Left renal cortex interstitium (tissue), 4 donors: Measurements from ENCODE around the gene STXBP1. TPM values are rescaled to one million over a fixed set of nuclear protein-coding genes. Genes with fewer than 3 reads are reported as not detected.
A peak's percentile ranks its signal among the peaks of the same experiment; 100 is the strongest.

Experiments
- DNase-seq, 4 donors: peaks; one replicate each; pipeline ENCODE4 v3.0.0-alpha.2; 2013; ENCODE audit warnings: low read depth in 4 of 4, low spot score in 2 of 4, missing footprints in 1 of 4
- polyA plus RNA-seq, 4 donors: library from polyadenylated mRNA; unstranded; fragments of 120-200 nt; gene quantifications; one replicate each; pipeline ENCODE4 v1.2.1, GENCODE V29; 2013; ENCODE audit not compliant: insufficient read length in 4 of 4

Gene STXBP1
- polyA plus RNA-seq, 4 donors, result 23.6 to 38.6 (median 31.6) TPM

DNA sequence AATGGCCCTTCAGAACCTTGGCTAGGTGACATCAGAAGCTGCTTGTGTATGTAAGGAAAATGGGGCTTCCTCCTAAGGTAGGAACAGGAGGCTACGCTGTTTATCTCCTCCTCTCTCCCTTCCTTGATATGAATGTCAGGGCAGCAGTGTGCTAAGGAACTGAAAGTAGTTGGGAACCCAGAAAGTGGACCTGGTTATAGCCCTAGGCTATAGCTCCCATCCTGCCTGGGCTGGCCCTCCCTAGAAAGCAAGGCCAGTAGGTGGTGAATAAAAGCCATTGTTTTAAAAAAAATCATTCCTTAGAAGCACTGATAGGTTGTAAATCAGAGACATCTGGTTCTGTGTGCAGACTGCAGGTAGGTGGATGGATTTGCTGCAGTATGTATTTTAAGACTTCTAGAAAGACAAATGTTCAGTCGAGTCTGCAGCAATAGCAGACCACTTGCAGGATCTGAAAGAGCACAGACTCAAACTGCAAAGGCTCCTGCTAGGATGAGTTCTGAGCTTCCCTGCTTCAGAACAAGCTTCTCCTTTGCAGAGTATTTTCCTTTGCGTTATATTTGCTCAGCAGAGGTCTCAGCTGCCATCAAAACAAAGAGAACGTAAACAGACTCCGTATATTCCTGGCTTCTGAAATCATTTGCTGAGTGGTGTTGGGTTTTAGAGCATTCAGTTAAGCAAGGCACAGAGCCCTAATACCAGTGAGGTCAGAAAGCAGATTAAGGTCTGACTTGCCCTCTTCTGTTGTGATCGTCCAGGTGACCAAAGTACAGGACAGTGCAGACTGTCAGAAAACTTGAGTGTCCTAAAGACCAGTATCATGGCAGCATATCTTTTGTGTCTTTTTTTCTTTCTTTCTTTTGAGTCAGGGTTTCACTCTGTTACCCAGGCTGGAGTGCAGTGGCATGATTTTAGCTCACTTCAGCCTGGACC lies 74.7 kb downstream of the STXBP1 start:
- DNase-seq, result no peak

DNA sequence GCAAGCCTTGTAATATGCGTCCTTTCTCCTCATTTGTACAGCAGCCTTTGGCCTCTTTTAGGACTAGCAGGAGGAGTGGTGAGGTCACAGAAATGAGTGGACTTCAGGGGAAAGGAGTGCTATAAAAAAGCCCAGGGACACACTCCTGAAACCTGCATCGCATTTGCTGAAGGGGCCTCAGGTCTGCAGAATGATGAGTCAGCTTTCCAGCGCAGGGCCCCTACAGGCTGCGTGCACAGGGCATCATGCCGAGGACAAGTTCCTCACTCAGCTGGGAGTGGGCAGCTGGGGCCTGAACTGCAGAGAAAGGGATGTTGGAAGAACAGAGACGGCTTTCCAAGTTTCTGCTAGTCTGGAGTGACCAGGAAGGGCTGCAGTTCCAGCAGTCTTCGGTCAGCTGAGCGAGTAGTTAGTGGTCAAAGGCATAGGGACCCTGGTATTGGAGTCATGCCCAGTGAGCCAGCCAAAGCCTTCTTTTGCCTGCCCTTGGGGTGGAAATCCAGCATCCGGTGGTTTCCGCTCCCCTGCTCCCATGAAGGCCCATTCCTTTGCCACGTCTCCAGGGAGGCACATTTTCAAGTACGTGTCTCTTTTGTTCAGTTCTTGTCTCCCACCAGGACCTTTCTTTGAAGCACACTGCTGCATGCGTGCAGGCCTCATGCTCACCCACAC lies 77.4 kb downstream of the STXBP1 start:
- DNase-seq, result no peak

- no peak for DNase-seq
These were observed 78.7 kb downstream of the STXBP1 start for GRCh38 chr9:127690735-127691134.

DNA sequence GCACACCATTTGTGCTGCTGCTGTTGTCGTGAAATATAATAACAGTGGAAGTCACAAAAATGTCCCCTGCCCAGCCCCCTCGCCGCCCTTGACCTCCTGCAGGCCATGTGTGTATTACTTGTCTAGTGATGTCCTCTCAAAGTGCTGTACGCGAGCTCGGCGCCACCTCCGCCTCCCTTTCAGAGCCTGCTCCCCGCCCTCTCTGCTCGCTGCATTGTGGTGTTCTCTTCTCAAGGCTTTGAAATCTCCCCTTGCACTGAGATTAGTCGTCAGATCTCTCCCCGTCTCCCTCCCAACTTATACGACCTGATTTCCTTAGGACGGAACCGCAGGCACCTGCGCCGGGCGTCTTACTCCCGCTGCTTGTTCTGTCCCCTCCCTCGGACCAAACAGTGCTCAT lies 80.0 kb downstream of the STXBP1 start:
- DNase-seq, result no peak

GRCh38 chr9:127693143-127693542 lies 81.1 kb downstream of the STXBP1 start:
- no peak for DNase-seq

GRCh38 chr9:127693697-127694096 lies 81.6 kb downstream of the STXBP1 start:
- DNase-seq, result no peak

DNA sequence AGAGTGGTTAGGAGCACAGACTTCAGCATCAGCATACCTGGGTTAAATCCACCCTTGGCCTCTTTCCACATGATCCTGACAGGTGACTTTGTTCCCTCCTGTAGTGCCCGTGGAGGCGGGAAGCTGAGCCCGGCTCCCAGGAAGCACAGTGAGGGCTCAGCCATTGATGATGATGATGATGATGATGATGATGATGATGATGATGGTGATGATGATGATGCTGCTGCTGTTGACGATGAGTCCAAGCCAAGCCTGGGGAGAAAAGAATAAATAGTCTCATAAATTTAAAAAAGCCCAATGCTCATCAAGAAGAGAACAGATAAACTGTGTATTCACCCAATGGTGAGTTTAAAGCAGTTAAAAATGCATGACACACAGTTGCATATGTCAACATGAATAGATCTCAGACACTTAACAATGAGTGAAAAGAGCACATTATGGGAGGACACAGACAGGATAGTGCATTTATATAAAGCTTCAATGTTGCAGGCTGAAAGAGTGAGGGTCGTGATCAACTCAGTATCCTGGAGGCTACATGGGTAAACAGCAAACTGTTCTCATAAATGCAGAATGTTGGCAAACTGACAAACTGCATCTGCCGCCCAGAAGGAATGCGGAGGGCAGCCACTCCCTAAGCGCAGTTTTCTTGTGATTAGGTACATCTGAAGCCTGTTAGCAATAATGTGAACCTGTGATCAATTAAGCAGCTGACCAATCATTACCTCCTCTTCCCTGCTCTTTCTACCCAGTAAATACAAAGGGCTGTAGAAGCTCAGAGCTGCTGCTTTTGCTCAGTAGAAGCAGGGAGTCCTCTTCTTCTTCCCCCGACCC lies 83.0 kb downstream of the STXBP1 start:
- no peak for DNase-seq

DNA sequence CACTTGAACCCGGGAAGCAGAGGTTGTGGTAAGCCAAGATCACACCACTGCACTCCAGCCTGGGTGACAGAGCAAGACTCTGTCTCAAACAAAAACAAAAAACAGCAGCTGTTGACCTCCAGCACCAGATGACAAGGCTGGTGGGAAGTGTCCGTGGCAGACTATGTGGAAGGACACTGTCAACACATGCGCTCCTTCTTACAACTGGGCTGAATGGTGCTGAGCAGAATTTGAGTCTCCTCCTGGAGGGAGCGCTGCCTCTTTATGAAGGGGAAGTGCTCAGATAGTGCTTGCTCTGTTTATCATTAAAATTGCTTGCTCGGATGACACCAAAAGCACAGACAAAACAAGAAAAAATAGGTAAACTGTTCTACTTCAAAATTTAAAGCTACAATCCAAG lies 85.5 kb downstream of the STXBP1 start:
- DNase-seq, result no peak

DNA sequence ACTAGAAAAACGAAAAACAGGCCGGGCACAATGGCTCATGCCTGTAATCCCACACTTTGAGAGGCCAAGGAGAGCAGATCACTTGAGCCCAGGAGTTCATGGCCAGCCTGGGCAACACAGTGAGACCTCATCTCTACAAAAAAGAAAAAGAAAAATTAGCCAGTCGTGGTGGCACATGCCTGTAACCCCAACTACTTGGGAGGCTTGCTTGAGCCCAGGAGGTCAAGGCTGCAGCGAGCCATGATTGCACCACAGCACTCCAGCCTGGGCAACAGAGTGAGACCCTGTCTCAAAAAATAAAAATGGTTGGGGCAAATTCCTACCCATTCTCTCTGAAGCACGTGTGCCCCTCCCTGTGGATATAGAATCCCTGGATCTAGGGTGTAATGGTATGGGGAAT lies 86.3 kb downstream of the STXBP1 start:
- DNase-seq, result no peak

GRCh38 chr9:127698985-127699670 lies 87.1 kb downstream of the STXBP1 start:
- peak; percentile 84 to 92 (median 88) for DNase-seq

DNA sequence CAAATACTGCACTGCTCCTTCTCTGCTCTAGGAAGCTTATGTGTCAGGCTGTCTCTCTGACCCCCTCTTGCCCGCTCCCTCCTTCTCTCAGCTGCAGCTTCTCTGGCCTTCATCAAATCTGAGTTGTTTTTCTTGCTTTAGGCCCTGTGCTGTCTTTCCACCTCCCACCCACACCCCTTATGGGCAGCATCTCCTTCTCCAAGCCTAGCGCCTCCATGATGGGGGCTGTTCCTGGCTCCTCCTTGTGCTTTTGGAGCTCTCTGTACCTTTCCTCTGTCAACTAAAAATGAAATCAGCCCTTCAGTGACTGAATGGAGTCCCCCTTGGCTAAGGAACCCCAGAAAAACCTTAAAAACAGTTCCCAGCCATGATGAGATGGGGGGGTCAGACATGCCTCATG lies 88.1 kb downstream of the STXBP1 start:
- DNase-seq, result no peak

DNA sequence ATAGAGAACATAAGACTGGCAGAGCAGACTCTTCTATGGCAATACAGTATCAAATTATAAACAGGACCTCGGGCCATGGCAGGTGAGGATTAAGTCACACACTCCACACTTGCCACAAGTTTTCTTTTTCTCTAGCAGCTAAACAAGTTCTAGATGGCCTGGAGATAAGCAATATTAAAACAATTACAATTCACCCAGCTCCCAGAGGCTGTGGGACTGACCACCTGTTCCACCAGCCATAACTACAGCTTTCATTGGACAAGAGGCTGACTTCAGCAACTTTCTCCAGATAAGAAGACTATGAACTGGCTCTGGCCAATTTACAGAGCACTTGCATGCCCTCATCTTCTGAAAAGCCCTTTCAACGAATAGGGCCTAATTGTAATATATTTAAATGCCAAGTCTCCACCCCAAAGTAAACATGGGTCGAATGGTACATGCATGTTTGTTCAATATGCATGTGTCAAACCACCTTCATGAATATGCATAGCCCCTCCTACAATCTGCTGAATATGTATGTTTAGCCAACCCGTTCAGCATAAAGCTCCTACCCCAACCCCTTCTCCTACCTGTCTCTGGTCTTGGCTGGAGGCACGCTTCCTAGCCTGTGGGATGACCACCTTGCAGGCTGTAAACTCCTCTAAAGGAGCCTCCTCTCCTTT lies 88.6 kb downstream of the STXBP1 start:
- no peak for DNase-seq

- no peak for DNase-seq
These were observed 91.3 kb downstream of the STXBP1 start for GRCh38 chr9:127703289-127703946.

DNA sequence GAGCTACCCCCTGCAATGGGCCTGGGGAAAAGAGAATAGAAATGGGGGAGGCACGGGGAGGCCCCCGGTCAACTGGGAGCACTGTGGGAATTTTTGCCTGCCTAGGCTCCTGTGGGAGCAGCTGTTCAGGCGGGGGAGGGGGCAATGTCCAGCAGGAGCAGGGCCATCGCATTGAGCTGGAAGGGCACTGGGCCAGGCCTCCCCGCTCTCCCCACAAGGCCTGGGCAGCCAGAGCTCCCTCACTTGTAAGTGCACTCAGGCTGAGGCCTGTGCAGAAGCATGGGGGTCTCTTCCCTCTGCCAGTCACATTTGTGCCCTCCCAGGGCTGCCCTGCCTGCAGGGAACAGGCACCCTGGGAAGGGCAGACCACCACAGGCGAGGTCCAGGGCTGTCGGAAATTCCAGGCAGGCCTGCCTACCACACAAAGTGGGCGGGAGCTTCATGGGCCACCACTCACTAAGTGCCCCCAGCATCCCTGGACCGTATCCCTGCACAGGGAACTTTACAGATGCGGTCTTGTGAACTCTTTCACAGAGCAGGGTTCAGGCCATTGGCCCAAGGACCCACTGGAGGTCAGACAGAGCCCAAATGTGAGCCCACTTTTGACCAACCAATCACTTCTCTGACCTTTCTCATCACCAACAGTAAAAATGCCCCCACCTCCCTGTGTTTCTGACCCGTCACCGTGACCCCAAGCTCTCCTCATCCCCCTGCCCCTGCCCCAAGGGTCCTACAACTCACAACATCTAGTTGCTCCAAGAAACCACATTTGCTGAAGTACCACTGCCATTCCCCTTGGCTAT lies 93.7 kb downstream of the STXBP1 start:
- DNase-seq, result no peak

DNA sequence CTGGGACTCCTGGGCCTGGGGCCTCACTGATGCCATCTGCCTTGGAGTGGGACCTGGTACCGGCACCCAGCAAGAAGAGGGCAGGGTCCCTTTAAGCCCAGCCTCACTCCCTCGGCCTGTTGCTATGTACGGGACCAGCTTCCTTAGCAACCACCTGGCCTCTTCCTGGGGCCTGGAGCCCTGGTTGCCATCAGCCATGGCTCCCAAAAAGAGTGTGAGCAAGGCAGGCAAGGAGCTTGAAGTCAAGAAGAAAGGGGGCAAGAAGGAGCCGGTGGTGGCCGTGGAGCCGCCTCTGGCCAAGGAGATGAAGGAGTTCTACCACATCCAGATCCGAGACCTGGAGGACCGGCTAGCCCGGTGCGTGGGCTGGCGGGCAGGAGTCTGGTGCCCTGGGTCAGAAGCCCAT lies 94.8 kb downstream of the STXBP1 start, which contains the start of gene CFAP157:
CFAP157 (plus strand) TSS at position 153 of the 406 bp plus-strand sequence; CDS start at position 197, 44 bp downstream.
- DNase-seq, result no peak

DNA sequence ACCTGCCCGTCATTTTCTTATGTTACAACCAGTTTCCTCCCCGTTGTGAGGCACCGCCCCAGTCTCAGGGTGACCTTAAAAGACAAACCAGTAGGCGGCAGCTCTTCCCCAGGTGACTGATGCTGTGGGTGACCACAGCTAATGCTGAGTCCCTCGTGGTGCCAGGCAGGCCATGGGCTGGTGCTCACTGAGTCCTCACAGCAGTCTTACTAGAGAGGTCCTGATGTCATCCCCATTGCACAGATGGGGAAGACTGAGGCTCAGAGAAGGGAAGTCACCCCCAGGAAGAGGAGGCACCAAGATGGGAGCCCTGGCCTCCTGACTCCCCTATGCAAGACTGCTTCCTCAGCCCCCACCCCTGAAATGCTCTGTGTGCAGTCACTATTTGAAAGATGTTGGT lies 95.7 kb downstream of the STXBP1 start:
- no peak for DNase-seq

DNA sequence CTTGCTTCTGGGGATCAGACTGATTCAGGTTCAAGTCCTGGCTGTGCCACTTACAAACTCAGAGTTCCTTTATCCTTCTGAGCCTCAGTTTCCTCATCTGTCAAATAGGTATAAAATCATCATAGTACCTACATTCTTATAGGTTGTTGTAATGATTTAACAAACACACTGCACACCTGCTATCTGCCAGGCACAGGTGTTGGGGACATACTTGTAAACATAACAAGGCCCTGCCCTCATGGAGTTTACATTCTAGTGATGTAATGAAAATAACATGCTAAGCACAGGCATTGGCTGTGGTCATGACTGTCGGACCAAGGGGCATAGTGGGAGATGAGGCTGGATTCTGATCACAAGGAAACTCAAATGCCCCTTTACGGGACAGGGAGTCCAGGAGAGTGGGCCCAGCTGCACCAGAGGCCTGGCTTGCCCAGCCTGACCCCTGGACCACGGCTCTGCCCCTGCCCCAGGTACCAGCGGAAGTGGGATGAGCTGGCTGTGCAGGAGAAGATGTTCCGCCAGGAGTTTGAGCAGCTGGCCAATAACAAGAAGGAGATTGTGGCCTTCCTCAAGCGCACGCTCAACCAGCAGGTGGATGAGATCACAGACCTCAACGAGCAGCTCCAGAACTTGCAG lies 97.0 kb downstream of the STXBP1 start:
- no peak for DNase-seq

- no peak for DNase-seq
These were observed 98.2 kb downstream of the STXBP1 start for GRCh38 chr9:127710204-127710783.
